Activated CD4-positive, alpha-beta T cell treated with anti-CD3 and anti-CD28 coated beads for 36 hours (primary cell): Measurements from ENCODE around the gene STING1. TPM values are rescaled to one million over a fixed set of nuclear protein-coding genes. Genes with fewer than 3 reads are reported as not detected.
A peak's percentile ranks its signal among the peaks of the same experiment; 100 is the strongest.
"Not testable (repeated sequence)": the region's sequence is repeated elsewhere in the genome, so short reads cannot be mapped to it uniquely, and the experiment has no call there.

ENCODE experiments used
- ATAC-seq: fragments of 200-7000 bp; cut with Tn5 transposase; one replicate; pipeline ENCODE4 v1.10.0; 2021; ENCODE audit warnings: mild to moderate bottlenecking, moderate library complexity
- CTCF ChIA-PET: fragments of 350-600 bp; sonication (Branson Sonifier 250); formaldehyde crosslinking; loops from one replicate; lab custom pipeline; 2021; ENCODE audit warnings: antibody characterized with exemption; lab: Charles Lee
- POLR2A ChIA-PET: fragments of 350-600 bp; sonication (Branson Sonifier 250); formaldehyde crosslinking; loops from one replicate; lab custom pipeline; 2021; ENCODE audit warnings: antibody characterized with exemption, inconsistent platforms; lab: Charles Lee
- DNase-seq: peaks from one replicate; pipeline ENCODE4 v3.0.0-alpha.2; 2020
- H3K27ac Mint-ChIP-seq: one replicate; pipeline ENCODE4 v1.8.0; 2021; ENCODE audit warnings: mixed read lengths
- H3K27me3 Mint-ChIP-seq: one replicate; pipeline ENCODE4 v1.8.0; 2021; ENCODE audit warnings: mixed read lengths
- H3K36me3 Mint-ChIP-seq: one replicate; pipeline ENCODE4 v1.8.0; 2021; ENCODE audit warnings: low read depth, mixed read lengths
- H3K4me1 Mint-ChIP-seq: one replicate; pipeline ENCODE4 v1.8.0; 2021; ENCODE audit warnings: mixed read lengths
- H3K4me3 Mint-ChIP-seq: one replicate; pipeline ENCODE4 v1.8.0; 2021; ENCODE audit warnings: mild to moderate bottlenecking, moderate library complexity, mixed read lengths
- H3K9me3 Mint-ChIP-seq: one replicate; pipeline ENCODE4 v1.8.0; 2021; ENCODE audit warnings: low read depth, mixed read lengths
- intact Hi-C, 2 experiments: fragments of 100-400 bp; cut with DNase I in 1 of 2; cut with micrococcal nuclease in 1 of 2; formaldehyde crosslinking; loops; one replicate each; pipeline versions ENCODE4 v1.14.2 to v1.15.1; 2022 to 2024; cut with DNase I, micrococcal nuclease
- total RNA-seq, 2 experiments: library from RNA; stranded (reverse); gene quantifications; one replicate each; pipeline ENCODE4 v1.2.3, GENCODE V29; 2021

Gene STING1
- total RNA-seq, 2 experiments from 2014 or later, result 178 to 183 TPM

- no peak overlapping the region for H3K27ac Mint-ChIP-seq
- DNase-seq, result no peak
- no peak overlapping the region for H3K4me3 Mint-ChIP-seq
- H3K36me3 Mint-ChIP-seq, result no peaks in the 10 kb centered on the region
- ChIA-PET POLR2A (no interaction called here), CTCF (interaction anchor here (1.7 kb wide), 1 partner anchor 79 kb away, joined by 3 read pairs; no protein-coding TSS in a partner anchor)
- H3K9me3 Mint-ChIP-seq, result no peaks in the 10 kb centered on the region
- no peak for ATAC-seq
- no peaks in the 10 kb centered on the region for H3K4me1 Mint-ChIP-seq
- intact Hi-C loops, result no loop called here
- no peaks in the 10 kb centered on the region for H3K27me3 Mint-ChIP-seq
These were observed 18.8 kb upstream of the STING1 start for GRCh38 chr5:139501381-139501780.

GRCh38 chr5:139495638-139496435 lies 13.3 kb upstream of the STING1 start:
- intact Hi-C loops, result no loop called here

GRCh38 chr5:139494832-139495231 lies 12.3 kb upstream of the STING1 start:
- Mint-ChIP-seq H3K4me3 (no peak overlapping the region), H3K36me3 (no peaks in the 10 kb centered on the region), H3K27me3 (no peaks in the 10 kb centered on the region), H3K4me1 (peaks cover 23% of the 10 kb centered on the region), H3K27ac (no peak overlapping the region), H3K9me3 (no peaks in the 10 kb centered on the region)
- ChIA-PET POLR2A (interaction anchor here (0.5 kb wide), 1 partner anchor 134 kb away, joined by 4 read pairs; no protein-coding TSS in a partner anchor), CTCF (interaction anchor here (0.6 to 2.0 kb wide), 4 partner anchors 12 to 72 kb away, joined by 3 to 8 read pairs (median 4); partner anchors contain the start of gene STING1)
- no peak for DNase-seq
- intact Hi-C loops, result no loop called here
- ATAC-seq, result no peak

More at GRCh38 chr5:139495638-139496435, 13.3 kb upstream of the STING1 start:
- ATAC-seq (peak; percentile 66), DNase-seq (no peak)
- Mint-ChIP-seq H3K36me3 (no peaks in the 10 kb centered on the region), H3K27ac (peak overlapping the region; percentile 78), H3K9me3 (no peaks in the 10 kb centered on the region), H3K4me3 (no peak overlapping the region), H3K4me1 (peaks cover 23% of the 10 kb centered on the region), H3K27me3 (no peaks in the 10 kb centered on the region)
- ChIA-PET CTCF (interaction anchor here (0.8 to 1.7 kb wide), 3 partner anchors 9 to 114 kb away, joined by 3 to 5 read pairs (median 5); no protein-coding TSS in a partner anchor), POLR2A (interaction anchor here (0.7 to 1.0 kb wide), 3 partner anchors 13 to 73 kb away, joined by 4 to 5 read pairs (median 4); partner anchors contain the start of gene STING1)

GRCh38 chr5:139494256-139494655 lies 11.7 kb upstream of the STING1 start:
- ATAC-seq (no peak), DNase-seq (no peak)
- H3K27me3 Mint-ChIP-seq, result no peaks in the 10 kb centered on the region
- no peaks in the 10 kb centered on the region for H3K36me3 Mint-ChIP-seq
- CTCF ChIA-PET, result interaction anchor here (0.6 to 2.0 kb wide), 3 partner anchors 12 to 107 kb away, joined by 3 to 8 read pairs (median 3); partner anchors contain the start of gene STING1
- H3K4me1 Mint-ChIP-seq, result peaks cover 23% of the 10 kb centered on the region
- intact Hi-C loops, result no loop called here
- no peak overlapping the region for H3K4me3 Mint-ChIP-seq
- H3K27ac Mint-ChIP-seq, result no peak overlapping the region
- no peaks in the 10 kb centered on the region for H3K9me3 Mint-ChIP-seq
- POLR2A ChIA-PET, result interaction anchor here (0.6 kb wide), 1 partner anchor 35 kb away, joined by 4 read pairs; no protein-coding TSS in a partner anchor

GRCh38 chr5:139492700-139493192 lies 10.2 kb upstream of the STING1 start:
- ChIA-PET POLR2A (no interaction called here), CTCF (no interaction called here)
- ATAC-seq (peak; percentile 40), DNase-seq (no peak)
- Mint-ChIP-seq H3K36me3 (no peaks in the 10 kb centered on the region), H3K9me3 (no peaks in the 10 kb centered on the region), H3K4me3 (no peak overlapping the region), H3K27ac (peak overlapping the region; percentile 6), H3K27me3 (no peaks in the 10 kb centered on the region), H3K4me1 (peaks cover 30% of the 10 kb centered on the region)
- intact Hi-C loops, result no loop called here

- Mint-ChIP-seq H3K9me3 (no peaks in the 10 kb centered on the region), H3K4me3 (no peak overlapping the region), H3K36me3 (no peaks in the 10 kb centered on the region), H3K27me3 (no peaks in the 10 kb centered on the region), H3K4me1 (peaks cover 16% of the 10 kb centered on the region), H3K27ac (peak overlapping the region; percentile 5)
- DNase-seq, result no peak
- ATAC-seq, result no peak
- CTCF ChIA-PET, result interaction anchor here (1.2 kb wide), 1 partner anchor 30 kb away, joined by 5 read pairs; no protein-coding TSS in a partner anchor
- intact Hi-C loops, result no loop called here
- POLR2A ChIA-PET, result no interaction called here
These were observed 5.7 kb upstream of the STING1 start for GRCh38 chr5:139488260-139488659.

- no peak overlapping the region for H3K27ac Mint-ChIP-seq
- no peak overlapping the region for H3K4me3 Mint-ChIP-seq
- peaks cover 15% of the 10 kb centered on the region for H3K4me1 Mint-ChIP-seq
- ChIA-PET CTCF (interaction anchor here (0.5 to 1.0 kb wide), 2 partner anchors 27 to 226 kb away, joined by 3 read pairs; no protein-coding TSS in a partner anchor), POLR2A (interaction anchor here (0.6 kb wide), 1 partner anchor 29 kb away, joined by 3 read pairs; no protein-coding TSS in a partner anchor)
- H3K27me3 Mint-ChIP-seq, result no peaks in the 10 kb centered on the region
- DNase-seq (no peak), ATAC-seq (no peak)
- intact Hi-C loops, result no loop called here
- no peaks in the 10 kb centered on the region for H3K9me3 Mint-ChIP-seq
- no peaks in the 10 kb centered on the region for H3K36me3 Mint-ChIP-seq
These were observed 3.6 kb upstream of the STING1 start for GRCh38 chr5:139486201-139486600.

GRCh38 chr5:139482890-139483208 lies 291 bp upstream of the STING1 start:
- peak overlapping the region; percentile 88 for H3K4me3 Mint-ChIP-seq
- H3K4me1 Mint-ChIP-seq, result peaks cover 31% of the 10 kb centered on the region
- ATAC-seq, DNase-seq, H3K9me3 Mint-ChIP-seq, H3K27me3 Mint-ChIP-seq: not testable (repeated sequence)
- intact Hi-C loops, result loop anchor here (1.0 to 2.0 kb wide), 9 partner anchors 24 to 80 kb away; partner anchors contain the start of genes DNAJC18 (in 2 of the 2) and UBE2D2 (in 1 of the 2)
- H3K27ac Mint-ChIP-seq, result peak overlapping the region; percentile 99
- POLR2A ChIA-PET, result interaction anchor here (0.7 to 2.6 kb wide), 12 partner anchors 9 to 187 kb away, joined by 3 to 22 read pairs (median 8); partner anchors contain the start of genes DNAJC18, SMIM33 and UBE2D2
- CTCF ChIA-PET, result interaction anchor here (0.6 to 3.8 kb wide), 14 partner anchors 9 to 912 kb away, joined by 3 to 32 read pairs (median 4); partner anchors contain the start of genes DNAJC18 and UBE2D2
- H3K36me3 Mint-ChIP-seq, result peaks cover 25% of the 10 kb centered on the region

GRCh38 chr5:139481580-139482049 lies 943 bp downstream of the STING1 start:
- Mint-ChIP-seq H3K27ac (peak overlapping the region; percentile 99), H3K36me3 (peaks cover 34% of the 10 kb centered on the region), H3K4me3 (peak overlapping the region; percentile 88), H3K4me1 (peaks cover 39% of the 10 kb centered on the region), H3K9me3 (no peaks in the 10 kb centered on the region), H3K27me3 (no peaks in the 10 kb centered on the region)
- ChIA-PET CTCF (interaction anchor here (1.0 to 3.8 kb wide), 11 partner anchors 8 to 68 kb away, joined by 3 to 32 read pairs (median 7); partner anchors contain the start of genes DNAJC18 and SMIM33), POLR2A (interaction anchor here (0.7 to 2.6 kb wide), 13 partner anchors 11 to 82 kb away, joined by 3 to 22 read pairs (median 6); partner anchors contain the start of genes DNAJC18, SMIM33 and SPATA24)
- intact Hi-C loops, result loop anchor here (1.0 to 2.0 kb wide), 9 partner anchors 22 to 80 kb away; partner anchors contain the start of genes DNAJC18 (in 2 of the 2) and UBE2D2 (in 1 of the 2)
- peak; percentile 37 for ATAC-seq
- peak; percentile 52 for DNase-seq

- peak; percentile 67 for ATAC-seq
- peaks cover 38% of the 10 kb centered on the region for H3K36me3 Mint-ChIP-seq
- peak overlapping the region; percentile 99 for H3K27ac Mint-ChIP-seq
- no peaks in the 10 kb centered on the region for H3K9me3 Mint-ChIP-seq
- H3K4me3 Mint-ChIP-seq, result peak overlapping the region; percentile 88
- peak; percentile 66 for DNase-seq
- POLR2A ChIA-PET, result interaction anchor here (0.5 to 2.6 kb wide), 9 partner anchors 10 to 90 kb away, joined by 3 to 22 read pairs (median 6); partner anchors contain the start of genes DNAJC18, SMIM33 and SPATA24
- H3K4me1 Mint-ChIP-seq, result peaks cover 43% of the 10 kb centered on the region
- H3K27me3 Mint-ChIP-seq, result no peaks in the 10 kb centered on the region
- CTCF ChIA-PET, result interaction anchor here (1.0 to 3.8 kb wide), 9 partner anchors 7 to 69 kb away, joined by 3 to 32 read pairs (median 7); partner anchors contain the start of genes DNAJC18 and SMIM33
- intact Hi-C loops, result no loop called here
These were observed 1.4 kb downstream of the STING1 start for GRCh38 chr5:139481122-139481533.
